ENCODE results near the gene BCL6B.

The BCL6B gene

DNA sequence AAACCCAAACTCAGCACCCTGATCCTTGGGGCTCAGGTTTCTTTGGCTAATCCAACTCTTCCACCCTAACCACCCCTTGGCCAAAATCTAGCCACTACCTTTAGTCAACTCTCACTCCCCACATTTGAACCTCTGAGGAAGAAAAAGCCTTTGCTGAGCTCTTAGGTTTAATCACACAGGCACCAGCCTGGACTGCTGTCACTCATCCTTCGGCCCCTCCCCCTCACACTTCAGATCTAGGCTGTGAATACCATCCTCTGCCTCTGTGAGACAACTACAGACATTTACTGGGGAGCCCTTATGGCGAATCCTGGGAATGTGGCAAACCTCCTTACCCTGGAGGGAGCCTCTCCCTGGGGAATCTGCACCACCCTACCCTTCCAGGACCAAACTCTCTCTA is 15.7 kb upstream of the BCL6B start:
- no peak for DNase-seq (ENCODE audit: low read depth in 2 of 2)

GRCh38 chr17:7010523-7010922 is 12.3 kb upstream of the BCL6B start:
- DNase-seq (ENCODE audit: low read depth in 2 of 2), result no peak

DNA sequence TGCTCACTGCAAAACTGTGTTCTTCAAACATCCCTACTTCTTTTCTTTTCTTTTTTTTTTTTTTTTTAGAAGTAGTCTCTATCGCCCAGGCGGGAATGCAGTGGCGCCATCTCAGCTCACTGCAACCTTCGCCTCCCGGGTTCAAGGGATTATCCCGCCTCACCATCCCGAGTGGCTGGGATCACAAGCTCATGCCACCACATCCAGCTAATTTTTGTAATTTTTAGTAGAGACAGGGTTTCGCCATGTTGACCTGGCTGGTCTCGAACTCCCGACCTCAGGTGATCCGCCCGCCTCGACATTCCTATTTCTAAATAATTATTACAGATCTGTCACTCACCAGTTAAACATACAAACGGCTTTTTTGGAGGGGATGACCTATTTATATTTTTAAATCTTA is 11.4 kb upstream of the BCL6B start:
- no peak for DNase-seq (ENCODE audit: low read depth in 2 of 2)

GRCh38 chr17:7011942-7012254 is 11.0 kb upstream of the BCL6B start:
- DNase-seq (ENCODE audit: low read depth in 2 of 2), result no peak

DNA sequence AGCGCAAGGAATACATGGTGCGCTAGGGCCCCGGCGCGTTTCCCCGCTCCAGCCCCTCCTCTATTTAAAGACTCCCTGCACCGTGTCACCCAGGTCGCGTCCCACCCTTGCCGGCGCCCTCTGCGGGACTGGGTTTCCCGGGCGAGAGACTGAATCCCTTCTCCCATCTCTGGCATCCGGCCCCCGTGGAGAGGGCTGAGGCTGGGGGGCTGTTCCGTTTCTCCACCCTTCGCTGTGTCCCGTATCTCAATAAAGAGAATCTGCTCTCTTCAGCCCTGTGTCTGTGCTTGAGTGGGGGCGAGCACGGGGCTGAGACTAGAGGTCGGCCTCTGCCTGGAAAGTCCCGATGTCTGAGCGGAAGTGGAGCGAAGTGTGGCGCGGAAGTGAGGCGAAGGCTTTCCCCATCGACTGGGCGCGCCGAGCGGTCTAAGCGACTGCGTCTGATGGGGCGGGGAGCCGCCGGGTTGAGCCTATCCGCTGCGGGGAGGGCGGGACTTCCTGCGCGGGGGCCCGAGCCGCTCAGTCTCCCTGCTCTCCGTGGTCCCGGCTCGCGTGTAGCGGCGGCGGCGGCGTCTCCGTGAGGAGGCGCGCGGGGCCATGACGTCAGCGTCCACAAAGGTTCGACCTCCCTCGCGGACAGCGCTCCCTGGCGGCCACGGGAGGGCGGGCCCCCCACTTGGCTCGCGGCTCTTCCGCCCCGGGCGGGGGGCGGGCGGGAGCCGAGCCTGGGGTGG is 8.4 kb upstream of the BCL6B start:
- DNase-seq (ENCODE audit: low read depth in 2 of 2), result peak; percentile 91 to 96

GRCh38 chr17:7014995-7015958 is 7.6 kb upstream of the BCL6B start:
- peak; percentile 55 to 57 for DNase-seq (ENCODE audit: low read depth in 2 of 2)

- no peak for DNase-seq (ENCODE audit: low read depth in 2 of 2)
Measured at GRCh38 chr17:7016418-7016817, 6.4 kb upstream of the BCL6B start.

DNA sequence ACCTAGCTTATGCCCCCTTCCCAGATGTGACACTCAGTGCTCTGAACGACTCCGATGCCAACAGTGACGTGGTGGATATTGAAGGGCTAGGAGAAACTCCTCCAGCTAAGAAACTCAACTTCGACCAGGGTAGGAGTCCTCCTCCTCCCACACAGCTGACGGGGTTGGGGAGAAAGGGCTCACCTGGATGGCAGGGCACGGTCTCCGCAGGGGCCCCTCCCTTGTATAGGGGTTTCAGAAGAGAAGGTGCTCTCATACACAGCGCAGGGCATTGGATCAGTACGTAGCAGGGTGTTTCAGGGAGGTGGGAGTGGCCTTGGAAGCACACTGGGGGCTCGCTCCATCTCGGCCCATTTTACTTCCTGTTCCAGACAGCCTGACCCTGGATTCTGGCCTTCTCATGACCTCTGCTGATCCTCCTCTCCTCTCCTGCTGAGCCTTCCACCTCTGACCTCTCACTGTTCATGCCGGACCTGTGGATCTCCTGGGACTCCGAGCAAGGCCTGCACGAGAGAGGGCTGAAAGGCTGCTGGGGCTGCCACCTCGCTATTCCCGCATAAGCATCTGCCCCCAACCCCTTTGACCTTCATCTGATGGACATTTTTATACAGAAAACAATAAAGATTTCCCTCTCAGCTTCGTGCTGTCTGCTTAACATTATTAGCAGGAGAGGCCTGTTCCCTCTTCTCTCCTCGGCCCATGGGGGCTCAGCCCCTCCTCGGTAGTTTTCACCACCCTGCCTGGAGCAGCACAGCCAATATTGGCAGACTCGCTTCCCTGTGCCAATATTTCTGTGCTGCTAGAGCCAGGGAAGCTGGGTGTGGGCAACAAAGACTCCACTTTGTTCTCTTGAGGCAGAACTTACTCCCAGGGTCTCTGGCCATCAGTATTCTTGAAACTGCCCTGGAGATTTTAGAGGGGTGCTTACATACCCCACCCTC is 5.7 kb upstream of the BCL6B start:
- DNase-seq (ENCODE audit: low read depth in 2 of 2), result no peak

GRCh38 chr17:7017827-7018200 is 5.0 kb upstream of the BCL6B start:
- no peak for DNase-seq (ENCODE audit: low read depth in 2 of 2)

DNA sequence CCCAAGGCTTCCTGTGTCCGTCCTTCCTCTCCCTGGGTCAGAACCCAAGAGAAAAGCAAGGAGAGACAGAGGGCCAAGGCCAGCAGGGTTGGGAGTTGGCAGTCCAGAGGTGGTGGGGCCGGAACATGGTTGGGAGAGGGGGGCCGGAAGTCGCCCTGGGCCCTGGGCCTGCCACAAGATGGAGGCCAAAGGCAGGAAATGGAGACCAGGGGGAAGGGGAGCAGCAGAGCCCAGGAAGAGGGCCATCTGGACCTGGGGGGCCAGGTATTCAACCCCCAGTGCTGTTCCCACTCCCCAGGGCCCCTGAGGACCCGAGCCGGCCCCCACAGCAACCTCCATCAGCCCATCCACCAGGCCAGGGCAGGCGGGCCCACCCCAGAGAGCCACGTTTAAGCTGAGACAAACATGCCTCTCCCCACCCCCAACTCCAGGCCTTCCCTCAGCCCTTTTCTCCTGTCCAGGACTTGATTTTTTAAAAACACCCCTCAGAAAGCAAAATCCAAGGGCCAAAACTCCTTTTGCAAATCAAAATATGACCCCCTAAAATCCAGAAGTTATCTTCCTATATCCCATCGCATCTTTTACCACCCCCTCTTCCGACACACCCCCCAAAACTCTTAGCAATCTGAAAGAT is 4.4 kb upstream of the BCL6B start:
- no peak for DNase-seq (ENCODE audit: low read depth in 2 of 2)

DNA sequence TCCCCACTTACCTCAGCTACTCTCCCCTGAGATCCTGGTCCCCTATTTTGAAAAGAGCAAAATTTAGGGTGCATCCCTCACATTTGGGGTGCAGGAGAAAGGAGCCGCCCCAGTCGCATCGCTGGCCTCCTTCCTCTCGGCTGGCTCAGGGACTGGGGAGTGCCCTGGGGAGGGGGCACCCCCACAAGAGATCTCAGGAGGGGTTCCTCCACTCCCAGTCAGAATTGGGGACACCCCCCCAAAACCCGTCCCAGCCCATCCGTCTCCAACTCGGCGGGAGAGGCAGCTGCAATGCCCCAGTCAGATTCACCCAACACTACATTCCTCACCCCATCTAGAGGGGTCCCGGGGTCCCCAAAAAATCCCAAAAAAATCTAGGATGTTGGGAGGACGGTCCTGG is 3.5 kb upstream of the BCL6B start:
- no peak for DNase-seq (ENCODE audit: low read depth in 2 of 2)

- no peak for DNase-seq (ENCODE audit: low read depth in 2 of 2)
Measured at GRCh38 chr17:7019839-7020519, 2.9 kb upstream of the BCL6B start.

DNA sequence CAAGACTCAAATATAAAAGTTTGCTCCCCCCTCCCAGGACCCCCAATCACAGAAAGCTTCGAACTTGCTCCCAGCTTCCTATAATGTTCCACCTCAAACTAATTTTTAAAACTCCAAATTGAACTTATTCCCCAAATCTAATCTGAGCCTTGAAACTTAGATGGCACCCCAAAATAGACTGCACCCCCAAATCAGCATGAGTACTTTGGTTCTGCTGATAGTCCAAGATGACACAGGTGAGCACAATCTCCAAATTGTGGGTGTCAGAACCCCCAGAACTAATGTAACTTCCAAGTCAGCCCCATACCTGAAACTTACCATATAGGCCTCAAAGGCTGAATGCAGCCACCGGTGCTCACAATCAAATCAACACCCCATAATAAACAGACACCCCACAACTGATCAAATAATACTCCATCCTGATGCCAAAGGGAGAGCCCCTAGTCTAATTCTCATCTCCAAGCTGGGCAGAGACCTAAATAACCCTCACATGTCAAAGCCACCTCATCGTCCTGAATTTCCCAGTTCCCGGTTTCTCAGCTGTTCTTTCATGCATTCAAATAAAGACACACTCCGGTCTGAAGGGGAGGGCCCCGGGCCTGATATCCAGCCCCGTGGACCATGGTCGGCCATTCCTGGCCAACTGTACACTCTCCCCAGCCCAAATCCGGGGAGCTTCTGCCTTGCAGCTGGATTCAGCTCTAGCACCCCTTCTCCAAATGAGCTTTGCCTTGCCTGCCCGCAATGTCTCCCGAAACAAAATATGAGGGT is 1.8 kb upstream of the BCL6B start:
- DNase-seq (ENCODE audit: low read depth in 2 of 2), result no peak

- peak; percentile 58 to 68 for DNase-seq (ENCODE audit: low read depth in 2 of 2)
Measured at GRCh38 chr17:7021993-7022778, 664 bp upstream of the BCL6B start.

DNA sequence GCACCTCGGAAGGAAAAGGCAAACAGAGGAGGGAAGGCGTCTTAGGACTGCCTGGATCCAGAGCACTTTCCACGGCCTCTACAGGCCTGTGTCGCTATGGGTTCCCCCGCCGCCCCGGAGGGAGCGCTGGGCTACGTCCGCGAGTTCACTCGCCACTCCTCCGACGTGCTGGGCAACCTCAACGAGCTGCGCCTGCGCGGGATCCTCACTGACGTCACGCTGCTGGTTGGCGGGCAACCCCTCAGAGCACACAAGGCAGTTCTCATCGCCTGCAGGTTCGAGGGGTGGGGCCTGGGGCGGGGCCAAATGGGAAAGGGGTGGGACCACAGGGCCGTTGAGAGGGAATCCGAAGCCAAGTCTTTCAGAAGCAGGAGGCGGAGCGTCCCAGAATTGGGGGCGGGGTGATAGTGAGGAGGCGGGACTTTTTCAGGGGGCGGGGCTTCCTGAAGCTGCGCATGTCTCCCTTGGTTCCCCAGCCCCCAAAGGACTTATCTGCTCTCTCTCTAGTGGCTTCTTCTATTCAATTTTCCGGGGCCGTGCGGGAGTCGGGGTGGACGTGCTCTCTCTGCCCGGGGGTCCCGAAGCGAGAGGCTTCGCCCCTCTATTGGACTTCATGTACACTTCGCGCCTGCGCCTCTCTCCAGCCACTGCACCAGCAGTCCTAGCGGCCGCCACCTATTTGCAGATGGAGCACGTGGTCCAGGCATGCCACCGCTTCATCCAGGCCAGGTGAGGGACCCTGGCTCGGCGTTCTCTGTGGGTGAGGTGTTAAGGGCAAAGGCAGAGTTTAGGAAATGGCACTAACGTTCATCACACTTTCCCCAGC is 939 bp downstream of the BCL6B start:
- peak; percentile 78 to 90 for DNase-seq (ENCODE audit: low read depth in 2 of 2)

DNA sequence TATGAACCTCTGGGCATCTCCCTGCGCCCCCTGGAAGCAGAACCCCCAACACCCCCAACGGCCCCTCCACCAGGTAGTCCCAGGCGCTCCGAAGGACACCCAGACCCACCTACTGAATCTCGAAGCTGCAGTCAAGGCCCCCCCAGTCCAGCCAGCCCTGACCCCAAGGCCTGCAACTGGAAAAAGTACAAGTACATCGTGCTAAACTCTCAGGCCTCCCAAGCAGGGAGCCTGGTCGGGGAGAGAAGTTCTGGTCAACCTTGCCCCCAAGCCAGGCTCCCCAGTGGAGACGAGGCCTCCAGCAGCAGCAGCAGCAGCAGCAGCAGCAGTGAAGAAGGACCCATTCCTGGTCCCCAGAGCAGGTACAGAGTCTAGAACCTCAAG is 1.5 kb downstream of the BCL6B start:
- DNase-seq (ENCODE audit: low read depth in 2 of 2), result no peak

DNA sequence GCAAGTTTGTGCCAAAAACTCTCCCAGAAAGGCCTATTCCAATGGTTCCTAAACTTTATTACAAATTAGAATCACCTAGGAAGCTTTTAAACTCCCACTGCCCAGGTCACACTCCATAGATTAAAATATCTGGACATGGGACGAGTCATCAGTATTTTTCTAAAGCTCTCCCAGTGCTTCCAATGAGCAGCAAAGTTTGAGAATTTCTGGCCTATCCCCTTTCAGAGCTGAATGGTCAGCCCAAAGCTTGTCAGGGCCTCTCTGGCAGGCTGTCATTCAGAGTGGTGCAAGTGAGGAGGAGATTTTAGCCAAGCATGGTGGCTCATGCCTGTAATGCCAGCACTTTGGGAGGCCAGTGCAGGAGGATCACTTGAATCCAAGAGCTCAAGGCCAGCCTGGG is 2.4 kb downstream of the BCL6B start:
- no peak for DNase-seq (ENCODE audit: low read depth in 2 of 2)

DNA sequence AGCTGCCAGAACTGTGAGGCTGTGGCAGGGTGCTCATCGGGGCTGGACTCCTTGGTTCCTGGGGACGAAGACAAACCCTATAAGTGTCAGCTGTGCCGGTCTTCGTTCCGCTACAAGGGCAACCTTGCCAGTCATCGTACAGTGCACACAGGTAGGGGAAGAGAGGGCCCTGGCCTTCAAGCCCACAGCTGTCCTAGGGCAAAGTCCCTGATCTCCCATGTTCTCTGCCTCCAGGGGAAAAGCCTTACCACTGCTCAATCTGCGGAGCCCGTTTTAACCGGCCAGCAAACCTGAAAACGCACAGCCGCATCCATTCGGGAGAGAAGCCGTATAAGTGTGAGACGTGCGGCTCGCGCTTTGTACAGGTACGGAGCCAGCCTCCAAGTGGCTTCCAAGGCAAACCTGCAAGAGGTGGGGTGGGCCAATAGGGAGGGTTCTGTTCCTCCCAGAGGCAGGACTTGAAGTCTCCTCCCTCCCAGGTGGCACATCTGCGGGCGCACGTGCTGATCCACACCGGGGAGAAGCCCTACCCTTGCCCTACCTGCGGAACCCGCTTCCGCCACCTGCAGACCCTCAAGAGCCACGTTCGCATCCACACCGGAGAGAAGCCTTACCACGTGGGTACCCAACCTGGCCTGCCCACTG is 3.7 kb downstream of the BCL6B start:
- no peak for DNase-seq (ENCODE audit: low read depth in 2 of 2)
